Right cardiac atrium (tissue), 5 donors: ENCODE measurements around the gene CLSTN2. TPM values are rescaled to one million over a fixed set of nuclear protein-coding genes. Genes with fewer than 3 reads are reported as not detected.
A peak's percentile ranks its signal among the peaks of the same experiment; 100 is the strongest.

Experiments used
- ATAC-seq, 2 donors: fragments of 200-7000 bp; cut with Tn5 transposase; one replicate each; pipeline versions ENCODE4 v1.8.0 to v1.9.1; 2020; ENCODE audit warnings: moderate library complexity in 2 of 2, mild to moderate bottlenecking in 1 of 2
- DNase-seq, 3 donors: peaks; one replicate each; pipeline ENCODE4 v3.0.0-alpha.2; 2020
- H3K27ac ChIP-seq: one replicate; pipeline ENCODE4 v1.5.1; 2013; ENCODE audit warnings: mild to moderate bottlenecking, low read length, control low read depth, moderate library complexity
- H3K27me3 ChIP-seq: one replicate; pipeline ENCODE4 v1.6.1; 2013; ENCODE audit not compliant: control insufficient read depth, insufficient read depth
- H3K4me1 ChIP-seq: one replicate; pipeline ENCODE4 v1.6.1; 2013; ENCODE audit warnings: low read length; ENCODE audit not compliant: control insufficient read depth, insufficient read depth
- H3K4me3 ChIP-seq: one replicate; pipeline ENCODE4 v1.5.1; 2013; ENCODE audit warnings: low read length, control low read depth
- H3K9me3 ChIP-seq: one replicate; pipeline ENCODE4 v1.6.1; 2013; ENCODE audit warnings: low read length; ENCODE audit not compliant: control insufficient read depth
- WGBS: extraction: QIAGEN DNeasy Blood & Tissue Kit; methylation state at CpG from one replicate; pipeline ENCODE4 v1.1.7; 2013; 5-methylcytosine and 5-hydroxymethylcytosine counted together
- intact Hi-C, 4 donors: fragments of 100-400 bp; cut with DNase I; formaldehyde crosslinking; loops; one replicate each; pipeline versions ENCODE4 v1.11.0 to v1.14.0; 2022 to 2023
- polyA plus RNA-seq: library from polyadenylated mRNA; stranded (reverse); fragments of 200-250 nt; gene quantifications from one replicate; pipeline ENCODE4 v1.2.3, GENCODE V29; 2013
- total RNA-seq, 4 donors: library from RNA; stranded (reverse); fragmentation: NEBNext Ultra II Directional; extraction: Animal tissue kit (Norgen Biotek cat#: 25700); gene quantifications; one replicate each; pipeline ENCODE4 v1.2.1, GENCODE V29; 2021
- donor health status: healthy with polysubstance abuse.
- donor health status: DM: no; HTN: yes; CAD: no.
- donor health status: DM: no; HTN: no; CAD: no.
- donor health status: DM: no; HTN: yes; CAD: no; lungs with severe emphysema.
- donor health status: DM: yes; HTN: yes; CAD: no.

CLSTN2 gene
- total and polyA plus RNA-seq, 5 donors: 3.7 to 31.5 (median 24.8) TPM

GRCh38 chr3:140097874-140098635, 163.1 kb downstream of the CLSTN2 start:
- no peak overlapping the region for H3K4me3 ChIP-seq
- DNase-seq: no peak
- no peaks in the 10 kb centered on the region for H3K9me3 ChIP-seq
- H3K27me3 ChIP-seq: no peaks in the 10 kb centered on the region
- no peak overlapping the region for H3K27ac ChIP-seq
- ATAC-seq: no peak
- 76% methylated on average over 3 of the region's 3 CpGs for WGBS
- intact Hi-C loops: loop anchor here in 1 of 4 donors (10.0 kb wide), 1 partner anchor 107 kb away; no protein-coding TSS in a partner anchor
- H3K4me1 ChIP-seq: no peaks in the 10 kb centered on the region

GRCh38 chr3:140100479-140100878, 165.5 kb downstream of the CLSTN2 start:
- intact Hi-C loops: no loop called here
- Histone ChIP-seq H3K9me3 (no peaks in the 10 kb centered on the region), H3K27me3 (no peaks in the 10 kb centered on the region), H3K27ac (no peak overlapping the region), H3K4me3 (no peak overlapping the region), H3K4me1 (no peaks in the 10 kb centered on the region)
- no peak for DNase-seq
- 88% methylated on average over 7 of the region's 7 CpGs for WGBS
- ATAC-seq: no peak

GRCh38 chr3:140103166-140103565, 168.2 kb downstream of the CLSTN2 start:
- no peak for ATAC-seq
- no peak overlapping the region for H3K4me3 ChIP-seq
- WGBS: 39% methylated on average over 1 of the region's 1 CpG
- no peak overlapping the region for H3K27ac ChIP-seq
- no peaks in the 10 kb centered on the region for H3K9me3 ChIP-seq
- no peaks in the 10 kb centered on the region for H3K27me3 ChIP-seq
- DNase-seq: no peak
- no peaks in the 10 kb centered on the region for H3K4me1 ChIP-seq
- intact Hi-C loops: no loop called here

GRCh38 chr3:140103986-140104645, 169.1 kb downstream of the CLSTN2 start:
- no peak overlapping the region for H3K27ac ChIP-seq
- no peaks in the 10 kb centered on the region for H3K4me1 ChIP-seq
- no peaks in the 10 kb centered on the region for H3K9me3 ChIP-seq
- 51% methylated on average over 4 of the region's 4 CpGs for WGBS
- no peak for DNase-seq
- H3K27me3 ChIP-seq: no peaks in the 10 kb centered on the region
- ATAC-seq: no peak
- intact Hi-C loops: no loop called here
- H3K4me3 ChIP-seq: no peak overlapping the region

GRCh38 chr3:140113996-140114788, 179.2 kb downstream of the CLSTN2 start:
- DNase-seq (peak in 1 of 3 donors; percentile 45), ATAC-seq (peak in 1 of 2 donors; percentile 47)
- 82% methylated on average over 3 of the region's 3 CpGs for WGBS
- intact Hi-C loops: no loop called here
- no peaks in the 10 kb centered on the region for H3K27me3 ChIP-seq
- no peak overlapping the region for H3K27ac ChIP-seq
- H3K4me1 ChIP-seq: peaks cover 4% of the 10 kb centered on the region
- H3K9me3 ChIP-seq: no peaks in the 10 kb centered on the region
- H3K4me3 ChIP-seq: no peak overlapping the region

- 64% methylated on average over 2 of the region's 2 CpGs for WGBS
- Histone ChIP-seq H3K4me3 (no peak overlapping the region), H3K9me3 (no peaks in the 10 kb centered on the region), H3K27ac (no peak overlapping the region), H3K4me1 (peaks cover 4% of the 10 kb centered on the region), H3K27me3 (no peaks in the 10 kb centered on the region)
- DNase-seq (no peak), ATAC-seq (no peak)
- intact Hi-C loops: no loop called here
These were observed 179.8 kb downstream of the CLSTN2 start for GRCh38 chr3:140114789-140115080.

- WGBS: 35% methylated on average over 4 of the region's 4 CpGs
- DNase-seq: no peak
- no peaks in the 10 kb centered on the region for H3K27me3 ChIP-seq
- no peaks in the 10 kb centered on the region for H3K9me3 ChIP-seq
- H3K4me3 ChIP-seq: no peak overlapping the region
- intact Hi-C loops: no loop called here
- no peak overlapping the region for H3K27ac ChIP-seq
- peaks cover 4% of the 10 kb centered on the region for H3K4me1 ChIP-seq
- no peak for ATAC-seq
These were observed 182.1 kb downstream of the CLSTN2 start for GRCh38 chr3:140117096-140117526.

- no peaks in the 10 kb centered on the region for H3K4me1 ChIP-seq
- WGBS: 11% methylated on average over 3 of the region's 3 CpGs
- intact Hi-C loops: no loop called here
- H3K27me3 ChIP-seq: no peaks in the 10 kb centered on the region
- ATAC-seq (peak; percentile 32 to 45), DNase-seq (peak in 1 of 3 donors; percentile 55)
- H3K9me3 ChIP-seq: no peaks in the 10 kb centered on the region
- no peak overlapping the region for H3K27ac ChIP-seq
- no peak overlapping the region for H3K4me3 ChIP-seq
These were observed 187.2 kb downstream of the CLSTN2 start for GRCh38 chr3:140122183-140122582.

GRCh38 chr3:140128217-140128616, 193.2 kb downstream of the CLSTN2 start:
- Histone ChIP-seq H3K4me1 (peaks cover 4% of the 10 kb centered on the region), H3K4me3 (no peak overlapping the region), H3K9me3 (no peaks in the 10 kb centered on the region), H3K27ac (no peak overlapping the region), H3K27me3 (no peaks in the 10 kb centered on the region)
- ATAC-seq (no peak), DNase-seq (no peak)
- WGBS: 62% methylated on average over 1 of the region's 1 CpG
- intact Hi-C loops: no loop called here

- 63% methylated on average over 5 of the region's 5 CpGs for whole genome bisulfite sequencing
- ATAC-seq: peak; percentile 44 to 56
- H3K4me1 ChIP-seq: peaks cover 4% of the 10 kb centered on the region
- no peaks in the 10 kb centered on the region for H3K9me3 ChIP-seq
- no peak overlapping the region for H3K27ac ChIP-seq
- H3K27me3 ChIP-seq: no peaks in the 10 kb centered on the region
- intact Hi-C loops: no loop called here
- peak in 1 of 3 donors; percentile 61 for DNase-seq
- no peak overlapping the region for H3K4me3 ChIP-seq
These were observed 193.6 kb downstream of the CLSTN2 start for GRCh38 chr3:140128631-140129030.

- peaks cover 4% of the 10 kb centered on the region for H3K4me1 ChIP-seq
- no peaks in the 10 kb centered on the region for H3K27me3 ChIP-seq
- intact Hi-C loops: loop anchor here in 1 of 4 donors (10.0 kb wide), 1 partner anchor 75 kb away; no protein-coding TSS in a partner anchor
- DNase-seq (no peak), ATAC-seq (peak; percentile 28 to 50)
- H3K4me3 ChIP-seq: no peak overlapping the region
- no peak overlapping the region for H3K27ac ChIP-seq
- no peaks in the 10 kb centered on the region for H3K9me3 ChIP-seq
- 57% methylated on average over 6 of the region's 6 CpGs for WGBS
These were observed 194.8 kb downstream of the CLSTN2 start for GRCh38 chr3:140129768-140130284.
